ENCODE data around the gene HEPACAM.

The HEPACAM gene

GRCh38 chr11:124899383-124900145 is 36.3 kb downstream of the HEPACAM start:
- no peak for DNase-seq (ENCODE audit: low spot score)

- DNase-seq (ENCODE audit: low spot score), result no peak
Measured at GRCh38 chr11:124898711-124899110, 37.1 kb downstream of the HEPACAM start.

GRCh38 chr11:124898263-124898680 is 37.6 kb downstream of the HEPACAM start:
- no peak for DNase-seq (ENCODE audit: low spot score)

- DNase-seq (ENCODE audit: low spot score), result no peak
Measured at GRCh38 chr11:124897674-124898262, 38.1 kb downstream of the HEPACAM start, which contains the start of gene ROBO4. Gene ROBO4 (minus strand): TSS chr11:124897865. CDS start chr11:124897795, 70 bp downstream.

GRCh38 chr11:124896821-124897391 is 38.9 kb downstream of the HEPACAM start:
- DNase-seq (ENCODE audit: low spot score), result no peak

GRCh38 chr11:124896071-124896750 is 39.6 kb downstream of the HEPACAM start:
- DNase-seq (ENCODE audit: low spot score), result no peak

- DNase-seq (ENCODE audit: low spot score), result no peak
Measured at GRCh38 chr11:124895471-124895971, 40.3 kb downstream of the HEPACAM start.

GRCh38 chr11:124894606-124895430 is 41.0 kb downstream of the HEPACAM start:
- no peak for DNase-seq (ENCODE audit: low spot score)

GRCh38 chr11:124893781-124894401 is 42.0 kb downstream of the HEPACAM start:
- no peak for DNase-seq (ENCODE audit: low spot score)

GRCh38 chr11:124892750-124893454 is 42.9 kb downstream of the HEPACAM start:
- no peak for DNase-seq (ENCODE audit: low spot score)

GRCh38 chr11:124892146-124892545 is 43.7 kb downstream of the HEPACAM start:
- DNase-seq (ENCODE audit: low spot score), result no peak

GRCh38 chr11:124891373-124891861 is 44.4 kb downstream of the HEPACAM start:
- no peak for DNase-seq (ENCODE audit: low spot score)

GRCh38 chr11:124890683-124891372 is 45.0 kb downstream of the HEPACAM start:
- no peak for DNase-seq (ENCODE audit: low spot score)

GRCh38 chr11:124890151-124890550 is 45.7 kb downstream of the HEPACAM start:
- no peak for DNase-seq (ENCODE audit: low spot score)

- DNase-seq (ENCODE audit: low spot score), result no peak
Measured at GRCh38 chr11:124889191-124890091, 46.4 kb downstream of the HEPACAM start.

- DNase-seq (ENCODE audit: low spot score), result no peak
Measured at GRCh38 chr11:124887667-124888013, 48.2 kb downstream of the HEPACAM start.

GRCh38 chr11:124886978-124887666 is 48.7 kb downstream of the HEPACAM start:
- DNase-seq (ENCODE audit: low spot score), result no peak

- DNase-seq (ENCODE audit: low spot score), result no peak
Measured at GRCh38 chr11:124886476-124886875, 49.4 kb downstream of the HEPACAM start.

Measured in HuH-7.5 (cell line).